B cell (primary cell): ENCODE data around the gene SEMA4D. TPM values are rescaled to one million over a fixed set of nuclear protein-coding genes. Genes with fewer than 3 reads are reported as not detected.

Source experiments
- ATAC-seq: fragments of 200-7000 bp; cut with Tn5 transposase; one replicate; pipeline ENCODE4 v1.10.0; 2021; ENCODE audit warnings: low read depth, mild to moderate bottlenecking, moderate number of reproducible peaks, moderate library complexity
- CTCF ChIA-PET: fragments of 350-600 bp; sonication (Branson Sonifier 250); formaldehyde crosslinking; loops from one replicate; lab custom pipeline; 2021; ENCODE audit warnings: antibody characterized with exemption, inconsistent platforms; lab: Charles Lee
- POLR2A ChIA-PET: fragments of 350-600 bp; sonication (Branson Sonifier 250); formaldehyde crosslinking; loops from one replicate; lab custom pipeline; 2021; ENCODE audit warnings: antibody characterized with exemption; lab: Charles Lee
- DNase-seq: peaks from one replicate; pipeline ENCODE4 v3.0.0; 2013
- H2AFZ ChIP-seq: 2 replicates; pipeline ENCODE4 v1.6.1; 2012; ENCODE audit warnings: mild to moderate bottlenecking, low read depth, low read length; ENCODE audit not compliant: insufficient read depth, poor library complexity, severe bottlenecking
- H3K27ac ChIP-seq, 2 donors: 1 replicate in 1 of 2; 2 replicates in 1 of 2; pipeline ENCODE4 v1.5.1; 2012 to 2013; ENCODE audit warnings: low read length in 2 of 2, mild to moderate bottlenecking in 2 of 2, moderate library complexity in 1 of 2
- H3K27me3 ChIP-seq, 4 experiments: fragments of 200-600 bp in 1 of 4; sonication (generic) in 1 of 4; replicated peaks in 1 of 4; 1 replicate in 2 of 4; 2 replicates in 2 of 4; pipeline versions ENCODE4 v1.6.1 to v1.7.0; 2013 to 2016; ENCODE audit warnings: low read length in 3 of 4, mild to moderate bottlenecking in 2 of 4, mixed read lengths in 1 of 4, moderate library complexity in 1 of 4; ENCODE audit not compliant: insufficient read depth in 4 of 4, control insufficient read depth in 3 of 4; ENCODE audit errors: control extremely low read depth in 1 of 4
- H3K36me3 ChIP-seq, 2 experiments: replicated peaks in 1 of 2; 1 replicate in 1 of 2; 2 replicates in 1 of 2; pipeline versions ENCODE4 v1.6.1 to v1.7.1; 2013; ENCODE audit warnings: low read length in 1 of 2; ENCODE audit not compliant: insufficient read depth in 2 of 2, control insufficient read depth in 1 of 2; ENCODE audit errors: control extremely low read depth in 1 of 2, extremely low read depth in 1 of 2
- H3K4me1 ChIP-seq, 2 donors: fragments of 200-600 bp in 1 of 2; sonication (generic) in 1 of 2; 1 replicate in 1 of 2; 2 replicates in 1 of 2; pipeline versions ENCODE4 v1.5.1 to v1.6.1; 2013 to 2017; ENCODE audit warnings: low read length in 2 of 2; ENCODE audit not compliant: control insufficient read depth in 2 of 2, insufficient read depth in 2 of 2
- H3K4me2 ChIP-seq: replicated peaks from 2 replicates; pipeline ENCODE3; 2012; ENCODE audit warnings: mild to moderate bottlenecking, low read depth, low read length; ENCODE audit not compliant: poor library complexity, severe bottlenecking
- H3K4me3 ChIP-seq, 5 experiments: fragments of 200-600 bp in 1 of 5; sonication (generic) in 1 of 5; 1 replicate in 3 of 5; 2 replicates in 2 of 5; pipeline versions ENCODE4 v1.5.1 to v1.7.0; 2011 to 2016; ENCODE audit warnings: low read length in 4 of 5, mild to moderate bottlenecking in 4 of 5, low read depth in 2 of 5, control low read depth in 1 of 5, moderate library complexity in 1 of 5; ENCODE audit not compliant: insufficient read depth in 1 of 5; ENCODE audit errors: control extremely low read depth in 1 of 5, extremely low read depth in 1 of 5
- H3K79me2 ChIP-seq: fragments of 200-600 bp; sonication (generic); one replicate; pipeline ENCODE4 v1.6.0; 2016; ENCODE audit warnings: low read length; ENCODE audit not compliant: control insufficient read depth, insufficient read depth
- H3K9ac ChIP-seq: fragments of 200-600 bp; sonication (generic); 2 replicates; pipeline ENCODE4 v1.6.1; 2017; ENCODE audit warnings: mild to moderate bottlenecking, low read length, moderate library complexity
- H3K9me3 ChIP-seq, 3 donors: one replicate each; pipeline versions ENCODE4 v1.6.1 to v1.7.1; 2013; ENCODE audit warnings: low read length in 2 of 3; ENCODE audit not compliant: control insufficient read depth in 2 of 3, insufficient read depth in 1 of 3; ENCODE audit errors: control extremely low read depth in 1 of 3
- H4K20me1 ChIP-seq: 2 replicates; pipeline ENCODE4 v1.6.0; 2012; ENCODE audit warnings: mild to moderate bottlenecking, low read length; ENCODE audit not compliant: insufficient read depth, control insufficient read depth, poor library complexity, severe bottlenecking
- H3K27ac Mint-ChIP-seq: one replicate; pipeline ENCODE4 v1.8.0; 2021; ENCODE audit warnings: mixed read lengths
- H3K27me3 Mint-ChIP-seq: one replicate; pipeline ENCODE4 v1.8.0; 2021; ENCODE audit warnings: mixed read lengths
- H3K4me1 Mint-ChIP-seq: one replicate; pipeline ENCODE4 v1.8.0; 2021; ENCODE audit warnings: mixed read lengths
- H3K4me3 Mint-ChIP-seq: one replicate; pipeline ENCODE4 v1.8.0; 2021; ENCODE audit warnings: mixed read lengths
- H3K9me3 Mint-ChIP-seq: one replicate; pipeline ENCODE4 v1.8.0; 2022; ENCODE audit warnings: mixed read lengths; ENCODE audit not compliant: insufficient read depth
- CTCF ChIP-seq: fragments of 200-600 bp; IDR thresholded peaks from one replicate; pipeline ENCODE4 v1.8.0; 2022; ENCODE audit warnings: antibody characterized with exemption, mild to moderate bottlenecking
- EZH2 ChIP-seq: IDR thresholded peaks from 2 replicates; pipeline ENCODE4 v1.6.1; 2012; ENCODE audit warnings: borderline replicate concordance, low read depth, mild to moderate bottlenecking, moderate library complexity, low read length; ENCODE audit not compliant: insufficient read depth, poor library complexity, severe bottlenecking
- WGBS: methylation state at CpG from one replicate; pipeline ENCODE4 v1.1.5; 2013; ENCODE audit warnings: missing lambda C conversion rate; ENCODE audit not compliant: insufficient coverage; 5-methylcytosine and 5-hydroxymethylcytosine counted together
- intact Hi-C: fragments of 100-400 bp; cut with micrococcal nuclease; formaldehyde crosslinking; loops from one replicate; pipeline ENCODE4 v1.10.0; 2022
- polyA plus RNA-seq: library from polyadenylated mRNA; depleted of rRNA; stranded (reverse); fragments of >200 nt; gene quantifications from 2 replicates; pipeline ENCODE4 v1.2.3, GENCODE V29; 2012
- total RNA-seq, 2 donors: library from RNA; stranded (reverse); fragments of 120-200 nt in 1 of 2; gene quantifications; 1 replicate in 1 of 2; 2 replicates in 1 of 2; pipeline versions ENCODE4 v1.2.3 to v1.2.4, GENCODE V29; 2013 to 2022

SEMA4D gene
- total and polyA plus RNA-seq, 2 donors (not counting 1 experiment from before 2014, with no cell fraction given) = 53.6 to 231 TPM

- Histone ChIP-seq H3K9ac (peak overlapping the region; percentile 54), H3K36me3 (peaks cover 5 to 32% of the 10 kb centered on the region in 2 experiments), H3K4me3 (peak overlapping the region; percentile 3 to 47 (median 29)), H2AFZ (no peak overlapping the region), H3K4me2 (peak overlapping the region; percentile 73), H3K27ac (peak overlapping the region; percentile 62 to 79), H3K79me2 (peaks cover 49% of the 10 kb centered on the region), H4K20me1 (peaks cover 59% of the 10 kb centered on the region), H3K4me1 (peaks cover 77 to 86% of the 10 kb centered on the region in 2 donors), H3K27me3 (no peaks in the 10 kb centered on the region), H3K9me3 (peaks cover 0 to 10% (median 5%) of the 10 kb centered on the region in 3 donors)
- WGBS = 30% methylated on average over 5 of the region's 11 CpGs
- H3K4me3 Mint-ChIP-seq = peak overlapping the region; percentile 84
- intact Hi-C loops = no loop called here
- ChIA-PET CTCF (interaction anchor here (0.6 to 4.6 kb wide), 4 partner anchors 11 to 143 kb away, joined by 3 to 27 read pairs (median 5); no protein-coding TSS in a partner anchor), POLR2A (interaction anchor here (1.0 to 2.6 kb wide), 3 partner anchors 12 to 37 kb away, joined by 3 to 19 read pairs (median 6); no protein-coding TSS in a partner anchor)
- H3K9me3 Mint-ChIP-seq = no peaks in the 10 kb centered on the region
- TF ChIP-seq CTCF (no peak), EZH2 (no peak)
- peak; percentile 35 for ATAC-seq
- peak; percentile 63 for DNase-seq
- H3K27me3 Mint-ChIP-seq = no peaks in the 10 kb centered on the region
- H3K27ac Mint-ChIP-seq = peak overlapping the region; percentile 95
- peaks cover 89% of the 10 kb centered on the region for H3K4me1 Mint-ChIP-seq
Measured at GRCh38 chr9:89405826-89406225, 92.1 kb downstream of the SEMA4D start.

- no peaks in the 10 kb centered on the region for H3K27me3 Mint-ChIP-seq
Measured at GRCh38 chr9:89404074-89404473, 93.8 kb downstream of the SEMA4D start.

More at GRCh38 chr9:89404074-89404473, 93.8 kb downstream of the SEMA4D start:
- peaks cover 0 to 10% (median 5%) of the 10 kb centered on the region in 3 donors for H3K9me3 ChIP-seq
- peaks cover 87% of the 10 kb centered on the region for H3K4me1 Mint-ChIP-seq
- peaks cover 33% of the 10 kb centered on the region for H3K79me2 ChIP-seq
- no peak for TF ChIP-seq EZH2
- no peak for TF ChIP-seq CTCF
- CTCF ChIA-PET = interaction anchor here (0.6 to 7.4 kb wide), 5 partner anchors 13 to 145 kb away, joined by 3 to 72 read pairs (median 3); no protein-coding TSS in a partner anchor
- peaks cover 41% of the 10 kb centered on the region for H4K20me1 ChIP-seq
- ATAC-seq (no peak), DNase-seq (no peak)
- peak overlapping the region; percentile 92 for H3K27ac Mint-ChIP-seq
- no peaks in the 10 kb centered on the region for H3K27me3 ChIP-seq
- POLR2A ChIA-PET = interaction anchor here (1.2 to 1.5 kb wide), 3 partner anchors 13 to 32 kb away, joined by 3 read pairs; no protein-coding TSS in a partner anchor
- H3K36me3 ChIP-seq = peaks cover 5 to 31% of the 10 kb centered on the region in 2 experiments
- no peak overlapping the region for H3K4me2 ChIP-seq
- peak overlapping the region; percentile 65 for H3K4me3 Mint-ChIP-seq
- H3K9me3 Mint-ChIP-seq = no peaks in the 10 kb centered on the region
- H3K4me3 ChIP-seq = no peak overlapping the region
- H3K27ac ChIP-seq = peak overlapping the region; percentile 32 to 79
- intact Hi-C loops = no loop called here
- H3K4me1 ChIP-seq = peaks cover 75 to 86% of the 10 kb centered on the region in 2 donors
- WGBS = 71% methylated on average over 7 of the region's 11 CpGs
- no peak overlapping the region for H2AFZ ChIP-seq
- no peak overlapping the region for H3K9ac ChIP-seq
